GM12878 (cell line): ENCODE results near the gene EFNA4. TPM values are rescaled to one million over a fixed set of nuclear protein-coding genes. Genes with fewer than 3 reads are reported as not detected.

Source experiments
- ATAC-seq: fragments of 200-7000 bp; cut with Tn5 transposase; 3 replicates; pipeline ENCODE4 v1.9.1; 2020; ENCODE audit warnings: mild to moderate bottlenecking, moderate library complexity
- BruUV-seq: library from RNA; stranded (reverse); fragments of 400-500 nt; replicated peaks from 2 replicates; lab custom pipeline; 2021; lab: Mats Ljungman, UMichigan
- CTCF ChIA-PET: fragments of 300-600 bp; sonication (Branson Sonifier 250); formaldehyde crosslinking; extraction: SDS; loops from one replicate; lab custom pipeline; 2021; ENCODE audit warnings: inconsistent platforms; lab: Yijun Ruan, JAX
- POLR2A ChIA-PET: fragments of 350-600 bp; formaldehyde crosslinking; extraction: SDS; loops from one replicate; lab custom pipeline; 2021; ENCODE audit warnings: inconsistent platforms; lab: Charles Lee
- RAD21 ChIA-PET: fragments of 300-600 bp; sonication (Branson Sonifier 250); formaldehyde crosslinking; loops from one replicate; lab custom pipeline; 2023; ENCODE audit warnings: antibody characterized with exemption; ENCODE audit not compliant: unreplicated experiment; lab: Charles Lee
- SMC1A ChIA-PET: fragments of 300-600 bp; sonication (Branson Sonifier 250); formaldehyde crosslinking; loops from one replicate; lab custom pipeline; 2023; ENCODE audit not compliant: unreplicated experiment, uncharacterized antibody; lab: Charles Lee
- DNase-seq: peaks from one replicate; pipeline ENCODE4 v3.0.0-alpha.2; 2011; ENCODE audit warnings: low read depth, low spot score
- FAIRE-seq: peaks from 3 replicates; lab custom pipeline; 2011; peaks lifted over from hg19 to GRCh38; lab: Jason Lieb, UNC
- H2AFZ ChIP-seq: 2 replicates; pipeline ENCODE4 v1.6.0; 2011; ENCODE audit warnings: low read depth, low read length, control low read depth; ENCODE audit not compliant: control insufficient read depth
- H3K27ac ChIP-seq: 2 replicates; pipeline ENCODE4 v1.5.1; 2011; ENCODE audit warnings: control low read depth; ENCODE audit not compliant: control insufficient read depth, insufficient read depth
- H3K27me3 ChIP-seq, 2 experiments: replicated peaks in 1 of 2; 2 replicates each; pipeline versions ENCODE4 v1.6.0 to v1.6.1; 2011; ENCODE audit warnings: low read length in 1 of 2; ENCODE audit not compliant: control insufficient read depth in 2 of 2, insufficient read depth in 2 of 2
- H3K36me3 ChIP-seq, 2 experiments: 2 replicates each; pipeline ENCODE4 v1.5.1; 2011; ENCODE audit warnings: low read length in 1 of 2; ENCODE audit not compliant: control insufficient read depth in 2 of 2, insufficient read depth in 2 of 2
- H3K4me1 ChIP-seq: 2 replicates; pipeline ENCODE4 v1.6.1; 2011; ENCODE audit warnings: mild to moderate bottlenecking, low read length, moderate library complexity, mixed read lengths; ENCODE audit not compliant: control insufficient read depth, insufficient read depth
- H3K4me2 ChIP-seq: 2 replicates; pipeline ENCODE4 v1.6.0; 2011; ENCODE audit warnings: control low read depth; ENCODE audit not compliant: control insufficient read depth, insufficient read depth
- H3K4me3 ChIP-seq: fragments of 200-600 bp; sonication (generic); 2 replicates; pipeline ENCODE4 v1.5.1; 2016
- H3K79me2 ChIP-seq: 2 replicates; pipeline ENCODE4 v1.6.0; 2011; ENCODE audit warnings: low read length; ENCODE audit not compliant: control insufficient read depth, insufficient read depth
- H3K9ac ChIP-seq: 2 replicates; pipeline ENCODE4 v1.8.0; 2011; ENCODE audit warnings: low read length, control low read depth, mixed read lengths; ENCODE audit not compliant: control insufficient read depth, insufficient read depth
- H3K9me3 ChIP-seq: replicated peaks from 3 replicates; pipeline ENCODE4 v1.5.1; 2011; ENCODE audit warnings: mild to moderate bottlenecking, low read length; ENCODE audit not compliant: control insufficient read depth, insufficient read depth
- H4K20me1 ChIP-seq: 2 replicates; pipeline ENCODE4 v1.6.0; 2011; ENCODE audit not compliant: control insufficient read depth, insufficient read depth
- ATF2 ChIP-seq: IDR thresholded peaks from 2 replicates; pipeline ENCODE4 v1.6.1; 2012; ENCODE audit warnings: low read length, inconsistent platforms
- ATF3 ChIP-seq: IDR thresholded peaks from 2 replicates; pipeline ENCODE4 v1.6.1; 2011; ENCODE audit warnings: low read depth, mild to moderate bottlenecking, low read length, moderate library complexity, borderline replicate concordance; ENCODE audit errors: extremely low read depth
- BRCA1 ChIP-seq: IDR thresholded peaks from 2 replicates; pipeline ENCODE4 v1.6.1; 2011; ENCODE audit warnings: low read depth, low read length, improper control_type of control experiment
- ELK1 ChIP-seq: IDR thresholded peaks from 2 replicates; pipeline ENCODE4 v1.6.1; 2012; ENCODE audit warnings: low read depth, low read length, improper control_type of control experiment
- ETV6 ChIP-seq, 2 experiments: fragments of 450-650 bp in 1 of 2; IDR thresholded peaks in 1 of 2; conservative IDR thresholded peaks in 1 of 2; 2 replicates each; pipeline ENCODE4 v1.6.1; 2014; ENCODE audit warnings: antibody characterized with exemption in 1 of 2, borderline replicate concordance in 1 of 2, low read depth in 1 of 2, mild to moderate bottlenecking in 1 of 2, moderate library complexity in 1 of 2
- EZH2 ChIP-seq: IDR thresholded peaks from 2 replicates; pipeline ENCODE4 v1.6.1; 2012; ENCODE audit warnings: low read depth, mild to moderate bottlenecking, control low read depth, inconsistent platforms, low read length, borderline replicate concordance; ENCODE audit not compliant: control insufficient read depth
- IRF4 ChIP-seq: IDR thresholded peaks from 2 replicates; pipeline ENCODE4 v1.6.1; 2011; ENCODE audit warnings: low read depth, low read length
- IRF5 ChIP-seq: fragments of 450-650 bp; IDR thresholded peaks from 2 replicates; pipeline ENCODE4 v1.6.1; 2017; ENCODE audit warnings: borderline replicate concordance
- NFYB ChIP-seq: IDR thresholded peaks from 2 replicates; pipeline ENCODE4 v1.6.1; 2011; ENCODE audit warnings: low read depth, mild to moderate bottlenecking, low read length, improper control_type of control experiment, moderate library complexity; ENCODE audit not compliant: insufficient read depth
- SP1 ChIP-seq: IDR thresholded peaks from one replicate; pipeline ENCODE4 v1.6.1; 2011; ENCODE audit warnings: low read depth, low read length
- SPI1 ChIP-seq: IDR thresholded peaks from 2 replicates; pipeline ENCODE4 v1.6.1; 2011; ENCODE audit warnings: low read depth, mild to moderate bottlenecking, low read length, moderate library complexity, borderline replicate concordance; ENCODE audit not compliant: insufficient read depth
- SREBF1 ChIP-seq: IDR thresholded peaks from 2 replicates; pipeline ENCODE4 v1.6.1; 2012; ENCODE audit warnings: mild to moderate bottlenecking, low read length
- SRF ChIP-seq, 2 experiments: IDR thresholded peaks; 2 replicates each; pipeline ENCODE4 v1.6.1; 2011; ENCODE audit warnings: low read depth in 2 of 2, low read length in 2 of 2, mild to moderate bottlenecking in 1 of 2, moderate library complexity in 1 of 2
- STAT3 ChIP-seq: IDR thresholded peaks from 2 replicates; pipeline ENCODE4 v1.6.1; 2011; ENCODE audit warnings: low read depth, low read length, improper control_type of control experiment
- SUZ12 ChIP-seq: fragments of 200-600 bp; sonication (generic); IDR thresholded peaks from one replicate; pipeline ENCODE4 v1.6.1; 2018; ENCODE audit warnings: antibody characterized with exemption, mild to moderate bottlenecking; ENCODE audit not compliant: unreplicated experiment
- ZNF207 ChIP-seq: fragments of 450-650 bp; IDR thresholded peaks from 2 replicates; pipeline ENCODE4 v1.6.1; 2014; ENCODE audit warnings: antibody characterized with exemption, mild to moderate bottlenecking, borderline replicate concordance
- WGBS: methylation state at CpG from one replicate; pipeline ENCODE4 v1.1.6; 2016; ENCODE audit warnings: low lambda C conversion rate; ENCODE audit not compliant: insufficient replicate concordance, insufficient coverage; ENCODE audit errors: missing lambda C conversion rate; 5-methylcytosine and 5-hydroxymethylcytosine counted together
- in situ Hi-C: fragments of 300-500 bp; cut with MboI; formaldehyde crosslinking; loops from 9 replicates; pipeline ENCODE4 v1.14.3; 2018; ENCODE audit warnings: mixed read lengths
- intact Hi-C: fragments of 100-400 bp; cut with micrococcal nuclease; formaldehyde crosslinking; loops from one replicate; pipeline ENCODE4 v1.14.2; 2022; ENCODE audit not compliant: unreplicated experiment
- polyA plus RNA-seq, 11 experiments: library from polyadenylated mRNA; depleted of rRNA in 4 of 11; unstranded in 6 of 11; stranded (reverse) in 5 of 11; fragments of >200 nt; fragmentation: Nextera tagmentation in 4 of 11; fragmentation: Illumina TruSeq in 1 of 11; extraction: Ambion mirVana in 4 of 11; extraction: Trizol in 1 of 11; gene quantifications; 1 replicate in 1 of 11; 2 replicates in 10 of 11; pipeline versions ENCODE4 v1.2.1 to v1.2.3, GENCODE V29; 2011 to 2016; ENCODE audit warnings: inconsistent platforms in 2 of 11, missing spikeins in 2 of 11, low read depth in 1 of 11
- total RNA-seq, 4 experiments: library from RNA; depleted of rRNA in 3 of 4; stranded (reverse); fragments of >200 nt in 3 of 4; fragmentation: Illumina TruSeq in 1 of 4; extraction: Trizol in 1 of 4; gene quantifications; 2 replicates each; pipeline versions ENCODE4 v1.2.1 to v1.2.3, GENCODE V29; 2013 to 2021

Gene EFNA4
- total and polyA plus RNA-seq, 10 of the 15 experiments (the other 5 are each of a cell fraction or from before 2014, with no cell fraction given) = 0.52 to 14.1 (median 4.8) TPM

- DNase-seq = no peak
- WGBS = 42% methylated on average over 4 of the region's 4 CpGs
- no peak for TF ChIP-seq SREBF1
- TF ChIP-seq NFYB = no peak
- TF ChIP-seq EZH2 = no peak
- no peak for TF ChIP-seq IRF5
- TF ChIP-seq IRF4 = no peak
- no peak for TF ChIP-seq SP1
- no peak for TF ChIP-seq ELK1
- no peak for TF ChIP-seq SPI1
- TF ChIP-seq SRF (IDR thresholded peaks at IDR 0.05; ENCODE audit: low read depth in 2 of 2, low read length in 2 of 2) = no peak
- no peak for TF ChIP-seq SUZ12
- TF ChIP-seq ZNF207 = no peak
- TF ChIP-seq ATF3 = no peak
- no peak for TF ChIP-seq ETV6 (conservative IDR thresholded peaks at IDR 0.05 in 1 of 2, IDR thresholded peaks at IDR 0.05 in 1 of 2; ENCODE audit: borderline replicate concordance in 1 of 2, low read depth in 1 of 2)
- TF ChIP-seq ATF2 = no peak
- TF ChIP-seq STAT3 = no peak
- no peak for TF ChIP-seq BRCA1
These were observed 14.4 kb downstream of the EFNA4 start for GRCh38 chr1:155077758-155078445.

More at GRCh38 chr1:155077758-155078445, 14.4 kb downstream of the EFNA4 start:
- ChIA-PET POLR2A (no interaction called here), SMC1A (interaction anchor here (0.6 to 1.7 kb wide), 2 partner anchors 13 to 37 kb away, joined by 3 to 5 read pairs; no protein-coding TSS in a partner anchor), RAD21 (interaction anchor here (1.0 to 1.6 kb wide), 3 partner anchors 14 to 531 kb away, joined by 3 to 7 read pairs (median 3); partner anchors contain the start of gene EFNA4), CTCF (interaction anchor here (1.1 to 4.4 kb wide), 3 partner anchors 10 to 33 kb away, joined by 4 to 27 read pairs (median 5); partner anchors contain the start of gene EFNA4)
- H3K4me1 ChIP-seq = peaks cover 25% of the 10 kb centered on the region
- peaks cover 17 to 20% of the 10 kb centered on the region in 2 experiments for H3K27me3 ChIP-seq
- no peaks in the 10 kb centered on the region for H3K36me3 ChIP-seq
- H3K9me3 ChIP-seq = no peaks in the 10 kb centered on the region
- no peak for ATAC-seq
- no TSS peak for BruUV-seq
- FAIRE-seq = peak; percentile 83
- H3K4me3 ChIP-seq = no peak overlapping the region
- no peaks in the 10 kb centered on the region for H4K20me1 ChIP-seq
- H3K79me2 ChIP-seq = no peaks in the 10 kb centered on the region
- H3K4me2 ChIP-seq = no peak overlapping the region
- no peak overlapping the region for H3K27ac ChIP-seq
- intact Hi-C loops (no loop called here), in situ Hi-C loops (no loop called here)
- no peak overlapping the region for H3K9ac ChIP-seq
- no peak overlapping the region for H2AFZ ChIP-seq
